ENCODE data around the gene IKZF3. TPM values are rescaled to one million over a fixed set of nuclear protein-coding genes. Genes with fewer than 3 reads are reported as not detected.
"Not testable (repeated sequence)": the region's sequence is repeated elsewhere in the genome, so short reads cannot be mapped to it uniquely, and the experiment has no call there.

The IKZF3 gene
- total and polyA plus RNA-seq, 2 donors from 2014 or later: 0.09 to 10.2 TPM

- Histone ChIP-seq H3K27ac (ENCODE audit: low read depth in 2 of 2, low read length in 2 of 2) (no peak overlapping the region), H3K4me3 (ENCODE audit: low read length in 3 of 3) (no peak overlapping the region), H3K4me1 (ENCODE audit: control insufficient read depth in 2 of 3, insufficient read depth in 2 of 3, low read depth in 1 of 3, low read length in 3 of 3) (peaks cover 0 to 2% (median 0%) of the 10 kb centered on the region in 3 donors), H3K9me3 (ENCODE audit: control insufficient read depth in 2 of 3, insufficient read depth in 1 of 3, low read length in 3 of 3) (no peaks in the 10 kb centered on the region), H3K9ac (ENCODE audit: low read length in 3 of 3) (no peak overlapping the region), H3K36me3 (ENCODE audit: control insufficient read depth in 2 of 3, insufficient read depth in 3 of 3, low read length in 3 of 3) (no peaks in the 10 kb centered on the region), H3K27me3 (ENCODE audit: control insufficient read depth, insufficient read depth, low read length) (peaks cover 35% of the 10 kb centered on the region)
- DNase-seq: no peak
- intact Hi-C loops (cut with DNase I): no loop called here
- no peak for TF ChIP-seq CTCF (IDR thresholded peaks at IDR 0.05; ENCODE audit: borderline replicate concordance, extremely low read depth, insufficient read depth)
- FAIRE-seq: no peak
These were observed 731 bp downstream of the IKZF3 start for GRCh38 chr17:39863244-39863917.

- FAIRE-seq: no peak
- no peak for TF ChIP-seq CTCF (IDR thresholded peaks at IDR 0.05; ENCODE audit: borderline replicate concordance, extremely low read depth, insufficient read depth)
- Histone ChIP-seq H3K4me1 (ENCODE audit: control insufficient read depth in 2 of 3, insufficient read depth in 2 of 3, low read depth in 1 of 3, low read length in 3 of 3) (peaks cover 0 to 2% (median 0%) of the 10 kb centered on the region in 3 donors), H3K4me3 (ENCODE audit: low read length in 3 of 3) (no peak overlapping the region), H3K36me3 (ENCODE audit: control insufficient read depth in 2 of 3, insufficient read depth in 3 of 3, low read length in 3 of 3) (no peaks in the 10 kb centered on the region), H3K9me3 (ENCODE audit: control insufficient read depth in 2 of 3, insufficient read depth in 1 of 3, low read length in 3 of 3) (no peaks in the 10 kb centered on the region), H3K27ac (ENCODE audit: low read depth in 2 of 2, low read length in 2 of 2) (no peak overlapping the region), H3K27me3 (ENCODE audit: control insufficient read depth, insufficient read depth, low read length) (peaks cover 30% of the 10 kb centered on the region), H3K9ac (ENCODE audit: low read length in 3 of 3) (no peak overlapping the region)
- no peak for DNase-seq
- intact Hi-C loops (cut with DNase I): no loop called here
These were observed 2.9 kb downstream of the IKZF3 start for GRCh38 chr17:39861235-39861634.

GRCh38 chr17:39855911-39856649 lies 8.0 kb downstream of the IKZF3 start:
- H3K4me1 ChIP-seq (ENCODE audit: control insufficient read depth in 2 of 3, insufficient read depth in 2 of 3, low read depth in 1 of 3, low read length in 3 of 3); H3K27ac ChIP-seq (ENCODE audit: low read depth in 2 of 2, low read length in 2 of 2); H3K27me3 ChIP-seq (ENCODE audit: control insufficient read depth, insufficient read depth, low read length); H3K4me3 ChIP-seq (ENCODE audit: low read length in 3 of 3); intact Hi-C loops (cut with DNase I); H3K9ac ChIP-seq (ENCODE audit: low read length in 3 of 3); H3K9me3 ChIP-seq (ENCODE audit: control insufficient read depth in 2 of 3, insufficient read depth in 1 of 3, low read length in 3 of 3); H3K36me3 ChIP-seq (ENCODE audit: control insufficient read depth in 2 of 3, insufficient read depth in 3 of 3, low read length in 3 of 3); DNase-seq: not testable (repeated sequence)
- peak; percentile 39 for FAIRE-seq

- DNase-seq (no peak), FAIRE-seq (no peak)
- Histone ChIP-seq H3K4me3 (ENCODE audit: low read length in 3 of 3) (no peak overlapping the region), H3K4me1 (ENCODE audit: control insufficient read depth in 2 of 3, insufficient read depth in 2 of 3, low read depth in 1 of 3, low read length in 3 of 3) (no peaks in the 10 kb centered on the region), H3K27me3 (ENCODE audit: control insufficient read depth, insufficient read depth, low read length) (no peaks in the 10 kb centered on the region), H3K9me3 (ENCODE audit: control insufficient read depth in 2 of 3, insufficient read depth in 1 of 3, low read length in 3 of 3) (no peaks in the 10 kb centered on the region), H3K36me3 (ENCODE audit: control insufficient read depth in 2 of 3, insufficient read depth in 3 of 3, low read length in 3 of 3) (no peaks in the 10 kb centered on the region), H3K27ac (ENCODE audit: low read depth in 2 of 2, low read length in 2 of 2) (no peak overlapping the region), H3K9ac (ENCODE audit: low read length in 3 of 3) (no peak overlapping the region)
- TF ChIP-seq CTCF (IDR thresholded peaks at IDR 0.05; ENCODE audit: borderline replicate concordance, extremely low read depth, insufficient read depth): no peak
- intact Hi-C loops (cut with DNase I): no loop called here
These were observed 9.2 kb downstream of the IKZF3 start for GRCh38 chr17:39854909-39855308.

Measured in kidney (tissue), 14 donors.